Peyer's patch (tissue), 4 donors: ENCODE results near the gene RNF111. TPM values are rescaled to one million over a fixed set of nuclear protein-coding genes. Genes with fewer than 3 reads are reported as not detected.

ENCODE experiments used
- DNase-seq, 3 donors: peaks; one replicate each; pipeline ENCODE4 v3.0.0-alpha.2; 2017 to 2019
- H3K27ac ChIP-seq, 4 donors: fragments of 200-600 bp; sonication (generic); one replicate each; pipeline ENCODE4 v1.5.1; 2016 to 2019
- H3K27me3 ChIP-seq, 2 donors: fragments of 200-600 bp; sonication (generic); one replicate each; pipeline ENCODE4 v1.5.1; 2019
- H3K36me3 ChIP-seq, 3 donors: fragments of 200-600 bp; sonication (generic); one replicate each; pipeline ENCODE4 v1.5.1; 2016 to 2019
- H3K4me1 ChIP-seq, 4 donors: fragments of 200-600 bp; sonication (generic); one replicate each; pipeline ENCODE4 v1.5.1; 2016 to 2019
- H3K4me3 ChIP-seq, 4 donors: fragments of 200-600 bp; sonication (generic); 1 replicate in 3 of 4; 2 replicates in 1 of 4; pipeline ENCODE4 v1.5.1; 2016 to 2019; ENCODE audit warnings: mild to moderate bottlenecking in 1 of 4
- H3K9me3 ChIP-seq, 4 donors: fragments of 200-600 bp; sonication (generic); one replicate each; pipeline ENCODE4 v1.5.1; 2016 to 2019; ENCODE audit warnings: mild to moderate bottlenecking in 1 of 4
- CTCF ChIP-seq, 6 experiments: fragments of 450-650 bp in 4 of 6; fragments of 200-600 bp in 2 of 6; sonication (generic) in 1 of 6; IDR thresholded peaks; one replicate each; pipeline ENCODE4 v1.5.1; 2017 to 2019; ENCODE audit warnings: antibody characterized with exemption in 6 of 6, mild to moderate bottlenecking in 3 of 6, moderate library complexity in 1 of 6
- POLR2A ChIP-seq, 2 donors: fragments of 450-650 bp; IDR thresholded peaks; one replicate each; pipeline ENCODE4 v1.5.1; 2017; ENCODE audit warnings: antibody characterized with exemption in 2 of 2, mild to moderate bottlenecking in 2 of 2, moderate library complexity in 2 of 2
- total RNA-seq, 4 donors: library from RNA; depleted of rRNA; stranded (reverse); fragments of >200 nt; gene quantifications; one replicate each; pipeline ENCODE4 v1.1.0, GENCODE V29; 2016

The RNF111 gene
- total RNA-seq, 4 donors from 2014 or later, result 24.5 to 45.4 (median 28.4) TPM

DNA sequence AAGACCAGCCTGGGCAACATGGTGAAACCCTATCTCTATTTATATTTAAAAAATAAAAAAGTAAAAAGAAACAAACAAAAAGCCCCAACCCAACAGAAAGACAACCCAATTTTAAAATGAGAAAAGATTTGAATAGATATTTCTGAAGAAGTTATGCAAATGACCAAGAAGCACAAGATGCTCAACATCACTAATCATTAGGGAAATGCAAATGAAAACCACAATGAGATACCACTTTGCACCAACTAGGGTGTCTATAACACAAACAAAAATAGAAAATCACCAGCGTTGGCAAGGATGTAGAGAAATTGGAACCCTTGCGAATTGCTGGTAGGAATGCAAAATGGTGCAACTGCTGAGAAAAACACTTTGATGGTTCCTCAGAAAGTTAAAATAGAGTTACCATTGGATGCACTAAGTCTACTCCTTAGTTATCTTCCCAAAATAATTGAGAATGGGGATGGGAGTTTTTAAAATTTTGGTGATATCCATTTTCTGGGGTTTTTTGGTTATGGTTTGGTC, 71.7 kb downstream of the RNF111 start:
- H3K36me3 ChIP-seq, result peaks cover 0 to 95% (median 0%) of the 10 kb centered on the region in 3 donors
- no peak overlapping the region for H3K4me3 ChIP-seq
- TF ChIP-seq CTCF (IDR thresholded peaks at IDR 0.05), result no peak
- TF ChIP-seq POLR2A (IDR thresholded peaks at IDR 0.05), result no peak

DNA sequence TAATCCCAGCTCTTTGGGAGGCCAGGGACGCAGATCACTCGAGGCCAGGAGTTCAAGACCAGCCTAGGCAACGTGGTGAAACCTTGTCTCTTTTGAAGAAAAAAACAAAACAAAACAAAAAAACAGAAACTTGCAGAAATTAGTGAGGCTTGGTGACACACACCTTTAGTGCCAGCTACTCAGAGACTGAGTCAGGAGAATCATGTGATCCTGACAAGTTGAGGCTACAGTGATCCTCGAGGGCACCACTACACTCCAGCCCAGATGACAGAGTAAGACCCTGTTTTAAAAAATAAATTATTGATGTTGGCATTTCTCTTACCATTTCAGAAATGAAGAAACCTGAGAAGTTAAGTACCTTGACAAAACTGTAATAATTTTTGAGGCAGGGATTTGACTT, 72.9 kb downstream of the RNF111 start:
- Histone ChIP-seq H3K27ac (no peak overlapping the region), H3K9me3 (no peaks in the 10 kb centered on the region), H3K36me3 (peaks cover 0 to 96% (median 0%) of the 10 kb centered on the region in 3 donors), H3K4me3 (no peak overlapping the region), H3K4me1 (no peaks in the 10 kb centered on the region), H3K27me3 (no peaks in the 10 kb centered on the region)
- DNase-seq, result no peak
- TF ChIP-seq CTCF (IDR thresholded peaks at IDR 0.05) (no peak), POLR2A (IDR thresholded peaks at IDR 0.05) (no peak)

More for the DNA sequence above, 71.7 kb downstream of the RNF111 start:
- Histone ChIP-seq H3K9me3 (no peaks in the 10 kb centered on the region), H3K4me1 (no peaks in the 10 kb centered on the region), H3K27ac (no peak overlapping the region), H3K27me3 (no peaks in the 10 kb centered on the region)
- no peak for DNase-seq

- Histone ChIP-seq H3K4me3 (no peak overlapping the region), H3K27ac (no peak overlapping the region), H3K27me3 (no peaks in the 10 kb centered on the region), H3K36me3 (peaks cover 0 to 97% (median 0%) of the 10 kb centered on the region in 3 donors), H3K9me3 (no peaks in the 10 kb centered on the region), H3K4me1 (no peaks in the 10 kb centered on the region)
- TF ChIP-seq POLR2A (IDR thresholded peaks at IDR 0.05) (no peak), CTCF (IDR thresholded peaks at IDR 0.05) (no peak)
- no peak for DNase-seq
These were observed 75.6 kb downstream of the RNF111 start for GRCh38 chr15:59063042-59063441.

- H3K36me3 ChIP-seq, result peaks cover 0 to 68% (median 0%) of the 10 kb centered on the region in 3 donors
- no peaks in the 10 kb centered on the region for H3K4me1 ChIP-seq
These were observed 82.0 kb downstream of the RNF111 start for GRCh38 chr15:59069430-59069829.

GRCh38 chr15:59074607-59075006, 87.1 kb downstream of the RNF111 start:
- TF ChIP-seq POLR2A (IDR thresholded peaks at IDR 0.05) (no peak), CTCF (IDR thresholded peaks at IDR 0.05) (no peak)

More at GRCh38 chr15:59069430-59069829, 82.0 kb downstream of the RNF111 start:
- Histone ChIP-seq H3K27me3 (no peaks in the 10 kb centered on the region), H3K27ac (no peak overlapping the region), H3K4me3 (no peak overlapping the region), H3K9me3 (no peaks in the 10 kb centered on the region)
- DNase-seq, result no peak
- TF ChIP-seq POLR2A (IDR thresholded peaks at IDR 0.05) (no peak), CTCF (IDR thresholded peaks at IDR 0.05) (no peak)

More at GRCh38 chr15:59074607-59075006, 87.1 kb downstream of the RNF111 start:
- DNase-seq, result no peak
- no peaks in the 10 kb centered on the region for H3K4me1 ChIP-seq
- no peak overlapping the region for H3K27ac ChIP-seq
- no peaks in the 10 kb centered on the region for H3K9me3 ChIP-seq
- no peaks in the 10 kb centered on the region for H3K27me3 ChIP-seq
- H3K4me3 ChIP-seq, result no peak overlapping the region
- peaks cover 0 to 48% (median 0%) of the 10 kb centered on the region in 3 donors for H3K36me3 ChIP-seq
